ENCODE results near the gene KCNK18.

KCNK18 gene

DNA sequence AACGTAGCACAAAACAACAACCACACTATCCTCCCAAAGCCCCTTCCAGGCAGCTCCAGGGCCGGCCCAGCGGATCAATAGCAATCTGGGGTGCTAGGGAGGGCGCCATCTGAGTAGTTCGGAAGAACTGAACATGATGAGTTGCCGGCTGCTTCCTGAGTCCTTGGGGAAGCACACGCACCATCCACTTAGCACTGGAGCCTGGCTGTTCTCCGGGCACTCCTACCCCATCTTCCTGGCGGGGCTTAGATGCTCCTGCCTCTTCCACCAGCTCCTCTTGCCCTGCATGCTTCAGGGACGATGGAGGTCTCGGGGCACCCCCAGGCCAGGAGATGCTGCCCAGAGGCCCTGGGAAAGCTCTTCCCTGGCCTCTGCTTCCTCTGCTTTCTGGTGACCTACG is at the start of gene KCNK18:
Gene KCNK18, plus strand, starts transcription at position 301 of the 400 bp plus-strand sequence. Its CDS starts 0 bp downstream, at position 301.
- DNase-seq (ENCODE audit: low spot score) = no peak

- no peak for DNase-seq (ENCODE audit: low spot score)
Measured at GRCh38 chr10:117148284-117148683, 49.0 kb upstream of the KCNK18 start.

GRCh38 chr10:117152668-117153067 is 44.6 kb upstream of the KCNK18 start:
- DNase-seq (ENCODE audit: low spot score) = no peak

GRCh38 chr10:117158297-117158696 is 39.0 kb upstream of the KCNK18 start:
- DNase-seq (ENCODE audit: low spot score) = no peak

GRCh38 chr10:117159390-117159789 is 37.9 kb upstream of the KCNK18 start:
- DNase-seq (ENCODE audit: low spot score) = no peak

- DNase-seq (ENCODE audit: low spot score) = no peak
Measured at GRCh38 chr10:117160567-117160966, 36.7 kb upstream of the KCNK18 start.

GRCh38 chr10:117161386-117162033 is 35.8 kb upstream of the KCNK18 start:
- no peak for DNase-seq (ENCODE audit: low spot score)

- DNase-seq (ENCODE audit: low spot score) = no peak
Measured at GRCh38 chr10:117162093-117163060, 34.9 kb upstream of the KCNK18 start.

- no peak for DNase-seq (ENCODE audit: low spot score)
Measured at GRCh38 chr10:117163061-117163953, 34.0 kb upstream of the KCNK18 start.

DNA sequence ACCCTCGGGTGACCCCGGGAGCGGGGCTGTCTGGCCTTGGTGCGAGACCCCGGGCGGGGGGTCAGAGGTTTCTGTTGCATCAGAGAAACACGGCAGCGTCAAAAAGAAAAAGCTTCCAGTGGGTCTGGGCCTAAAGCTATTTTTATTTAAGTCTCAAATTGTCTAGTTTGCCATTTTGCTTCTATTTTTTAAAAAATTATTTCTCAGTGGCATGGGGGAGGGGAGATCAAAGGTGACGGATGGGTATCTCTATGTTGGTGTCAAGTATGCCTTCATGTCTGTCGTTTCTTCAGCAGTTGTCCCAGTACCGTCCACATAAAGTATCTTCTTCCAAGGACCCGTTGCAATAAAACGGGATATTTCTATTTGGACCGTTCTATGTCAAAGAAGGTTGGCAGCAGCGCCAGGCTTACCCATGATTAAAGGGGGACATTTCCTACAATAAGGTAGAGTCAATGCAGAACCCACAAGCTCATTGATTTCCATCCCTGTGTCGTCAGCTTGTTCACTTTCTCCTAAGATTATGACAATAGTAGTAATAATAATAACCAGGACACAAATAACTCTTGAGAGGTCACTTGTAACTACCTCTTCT is 33.2 kb upstream of the KCNK18 start:
- DNase-seq (ENCODE audit: low spot score) = no peak

DNA sequence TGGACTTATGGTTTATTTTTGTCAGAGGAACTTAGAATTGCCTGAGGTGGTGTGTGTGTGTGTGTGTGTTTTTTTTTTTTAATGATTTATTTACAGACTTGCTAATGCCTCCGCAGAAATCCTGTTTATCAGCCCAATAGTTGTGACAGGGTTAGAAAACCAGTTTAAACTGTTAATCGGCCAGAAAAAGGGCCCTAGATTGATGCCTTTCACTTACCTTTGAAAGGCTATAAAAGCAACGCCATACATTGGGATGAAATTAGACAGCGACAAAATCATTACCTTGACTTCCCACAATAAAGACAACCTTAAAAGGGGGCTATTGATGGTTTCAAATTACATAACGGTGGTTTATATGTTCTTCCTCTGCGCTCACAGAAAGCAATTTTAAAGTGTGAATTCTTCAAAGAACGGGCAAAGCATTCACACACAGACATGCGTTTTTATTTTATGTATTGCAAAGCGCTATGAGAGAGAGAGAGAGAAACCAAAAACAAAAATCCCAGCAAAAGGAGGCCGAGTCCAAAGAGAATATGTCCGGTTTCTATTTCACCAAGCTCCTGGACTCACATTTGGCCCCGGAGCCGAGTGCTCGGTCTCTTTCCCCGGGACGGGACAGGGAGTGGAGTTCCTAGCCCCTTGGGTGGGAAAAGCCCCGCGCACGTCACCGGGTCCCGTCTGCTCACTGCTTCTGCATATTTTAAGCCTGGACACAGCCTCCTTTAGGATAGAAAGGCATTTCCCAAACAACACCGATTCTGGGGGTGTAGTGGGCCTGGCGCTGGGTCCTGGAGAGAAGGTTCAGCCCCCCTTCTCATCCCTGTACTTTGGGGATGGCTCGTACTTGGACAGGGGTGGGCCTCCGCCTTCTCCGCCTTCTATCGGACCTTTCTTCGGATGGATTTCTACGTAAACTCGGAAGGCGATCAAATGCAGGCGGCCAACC is 32.4 kb upstream of the KCNK18 start:
- no peak for DNase-seq (ENCODE audit: low spot score)

- peak; percentile 83 for DNase-seq (ENCODE audit: low spot score)
Measured at GRCh38 chr10:117165538-117166417, 31.5 kb upstream of the KCNK18 start.

DNA sequence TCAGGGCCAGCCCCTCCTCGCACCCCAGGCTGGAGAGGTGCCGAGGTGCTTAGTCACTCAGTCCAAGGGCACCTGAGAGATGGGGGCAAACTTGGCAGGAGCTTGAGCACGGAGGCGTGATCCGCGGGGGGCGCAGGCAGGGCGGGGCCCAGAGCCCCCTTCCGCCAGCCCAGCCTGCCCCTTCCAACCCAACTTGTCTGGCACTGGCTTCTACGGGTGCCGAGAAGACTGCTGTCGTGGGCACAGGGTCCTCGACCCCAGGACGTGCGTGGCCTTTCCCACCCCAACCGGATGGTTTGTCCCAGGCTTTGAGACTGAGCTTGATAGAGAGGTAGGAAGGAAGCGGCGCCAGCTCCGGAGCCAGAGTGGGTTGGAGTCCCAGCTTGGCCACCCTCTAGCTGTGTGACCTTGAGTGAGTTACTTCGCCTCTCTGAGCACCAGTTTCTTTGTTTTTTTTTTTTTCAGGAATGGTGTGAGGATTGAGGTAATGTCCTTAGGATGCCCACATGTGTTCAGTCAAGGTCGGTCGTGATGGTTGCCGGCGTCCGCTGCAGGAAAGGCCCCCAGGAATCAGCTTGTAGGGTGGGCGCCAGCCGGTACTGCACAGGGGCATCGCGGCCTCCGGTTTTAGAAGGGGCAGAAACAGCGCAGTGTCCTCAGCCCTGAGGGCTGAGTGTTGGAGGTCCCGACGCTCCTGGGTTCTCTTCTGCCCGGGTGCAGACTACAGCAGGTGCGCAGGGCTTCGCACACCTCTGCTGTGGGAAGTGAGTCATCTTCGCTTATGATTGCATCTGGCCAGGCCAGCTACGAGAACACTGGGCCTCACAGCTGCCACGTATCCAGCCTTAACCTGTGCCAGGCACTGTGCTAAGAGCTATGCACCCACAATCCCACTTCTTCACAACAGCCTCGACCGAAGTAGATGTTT is 30.6 kb upstream of the KCNK18 start:
- DNase-seq (ENCODE audit: low spot score) = no peak

DNA sequence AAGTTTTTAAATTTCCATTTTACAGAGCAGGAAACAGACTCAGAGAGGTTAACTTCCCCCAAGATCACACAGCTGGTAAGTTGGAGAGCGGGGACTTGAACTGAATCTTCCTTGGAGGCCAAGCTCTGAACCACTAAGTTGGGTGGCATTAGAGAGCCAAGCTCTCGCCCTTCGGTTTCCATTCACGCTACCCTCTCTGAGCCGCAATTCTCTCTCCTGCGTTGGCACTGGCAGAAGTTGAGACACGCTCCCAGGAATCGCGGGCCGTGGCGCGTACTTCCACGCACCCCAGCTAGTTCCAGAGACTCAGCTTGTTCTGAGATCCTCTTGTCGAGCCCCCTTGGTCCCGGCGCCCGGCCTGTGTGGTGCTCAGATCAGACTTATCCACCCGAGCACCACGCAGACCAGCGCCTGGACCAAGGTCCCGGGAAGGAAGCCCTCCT is 29.9 kb upstream of the KCNK18 start:
- no peak for DNase-seq (ENCODE audit: low spot score)

DNA sequence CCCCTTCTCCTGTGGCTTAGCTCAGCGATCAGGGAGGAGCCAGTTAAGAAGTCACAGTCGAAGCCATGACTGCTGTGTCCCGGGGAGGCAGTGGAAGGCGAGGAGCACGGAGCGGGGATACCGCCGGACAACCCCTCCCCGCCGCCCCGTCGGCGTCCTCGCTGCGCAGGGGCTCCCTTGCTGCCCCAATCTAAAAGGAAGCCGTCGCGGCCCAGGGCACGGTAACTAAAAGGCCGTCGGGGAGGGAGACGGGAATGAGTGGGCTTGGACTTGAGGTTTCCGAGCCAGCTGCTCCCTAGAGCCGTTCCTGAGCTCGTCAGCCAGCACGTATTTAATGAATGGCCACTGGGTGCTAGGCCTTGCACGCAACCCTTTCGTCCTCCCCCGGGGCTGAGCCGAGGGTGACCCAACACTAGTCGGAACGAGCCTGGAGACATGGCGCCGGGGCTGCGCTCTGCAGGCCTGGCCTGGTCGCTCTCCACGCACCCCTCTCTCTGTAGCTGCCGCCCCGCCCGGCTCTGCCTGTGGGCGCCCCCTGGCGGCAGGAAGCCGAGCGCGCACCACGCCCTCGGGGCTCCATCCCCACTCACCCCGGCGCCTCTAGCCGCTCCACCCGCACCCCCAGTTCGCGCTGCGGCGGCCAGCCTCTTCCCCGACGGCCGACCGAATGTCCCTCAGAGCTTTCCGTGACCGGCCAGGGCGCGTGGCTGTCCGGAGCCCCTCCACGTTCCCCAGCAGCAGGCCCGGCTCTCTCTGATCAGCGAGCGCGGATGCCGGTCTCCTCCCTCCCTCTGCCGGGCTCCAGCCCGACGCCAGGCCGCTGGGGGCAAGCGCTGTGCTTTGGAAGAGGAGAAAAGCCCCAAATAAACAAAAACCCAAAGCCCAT is 29.3 kb upstream of the KCNK18 start:
- peak; percentile 85 for DNase-seq (ENCODE audit: low spot score)

GRCh38 chr10:117168729-117169128 is 28.6 kb upstream of the KCNK18 start:
- DNase-seq (ENCODE audit: low spot score) = no peak

DNA sequence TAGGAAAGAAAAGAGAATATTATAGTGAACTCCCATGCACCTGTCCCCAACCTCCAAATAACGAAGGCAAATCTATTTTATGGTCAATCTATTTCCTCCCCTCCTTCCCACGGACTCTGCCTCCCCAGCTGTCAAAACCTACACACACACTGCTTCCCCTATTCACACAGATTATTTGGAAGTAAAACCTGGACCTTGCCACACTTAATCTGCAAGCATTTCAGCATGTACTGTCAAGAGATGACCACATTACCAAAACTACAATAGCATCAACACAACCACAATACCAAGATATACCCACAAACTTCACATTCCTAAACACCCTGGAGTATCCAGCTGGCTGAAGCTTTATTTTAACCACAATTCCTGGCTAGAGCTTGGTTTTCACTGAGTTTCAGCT is 27.8 kb upstream of the KCNK18 start:
- no peak for DNase-seq (ENCODE audit: low spot score)
